ENCODE results near the gene TCF12.

Gene TCF12

DNA sequence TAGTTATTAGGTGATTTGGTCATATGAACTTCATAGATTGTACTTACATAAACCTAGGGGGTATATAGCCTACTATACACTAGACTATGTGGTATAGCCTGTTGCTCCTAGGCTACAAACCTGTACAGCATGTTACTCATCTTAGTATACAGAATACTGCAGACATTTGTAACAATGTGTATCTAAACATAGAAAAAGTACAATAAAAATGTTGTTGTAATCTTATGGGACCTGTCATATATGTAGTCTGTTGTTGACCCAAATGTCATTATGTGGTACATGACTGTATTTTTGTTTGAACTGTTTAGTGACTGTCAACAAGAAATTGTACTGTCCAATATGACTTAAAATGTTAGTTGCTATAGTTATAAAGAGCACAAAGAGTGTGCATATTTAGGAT lies 69.8 kb downstream of the TCF12 start:
- CTCF ChIA-PET, result no interaction called here
- DNase-seq (ENCODE audit: low read depth, low spot score), result no peak

DNA sequence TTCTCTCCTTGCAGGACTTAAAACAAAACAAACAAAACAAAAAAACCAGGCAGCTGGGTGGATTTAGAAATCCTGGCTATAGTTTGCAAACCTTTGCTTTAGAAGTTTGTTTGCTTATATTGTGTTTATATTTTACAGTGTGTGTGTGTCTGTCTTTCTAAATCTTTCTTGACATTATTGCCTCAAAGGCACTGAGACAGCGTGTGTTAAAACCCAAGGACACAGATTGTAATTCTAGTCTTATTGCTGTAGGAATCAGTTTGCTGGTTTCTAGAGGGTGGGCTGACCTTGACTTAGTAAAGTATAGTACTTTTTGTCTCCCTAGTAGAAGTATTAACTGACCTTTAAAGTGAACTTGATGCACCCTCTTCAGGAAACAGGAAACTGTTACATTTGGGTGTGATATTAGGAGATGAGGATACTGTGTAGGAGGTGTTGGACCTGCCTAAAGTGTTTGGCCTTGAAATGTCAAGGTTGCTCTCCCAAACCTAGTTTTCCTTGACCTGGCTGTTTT lies 71.0 kb downstream of the TCF12 start:
- POLR2A ChIA-PET, result interaction anchor here (1.1 kb wide), 1 partner anchor 25 kb away, joined by 3 read pairs; no protein-coding TSS in a partner anchor
- TF ChIP-seq, protein P1, sequence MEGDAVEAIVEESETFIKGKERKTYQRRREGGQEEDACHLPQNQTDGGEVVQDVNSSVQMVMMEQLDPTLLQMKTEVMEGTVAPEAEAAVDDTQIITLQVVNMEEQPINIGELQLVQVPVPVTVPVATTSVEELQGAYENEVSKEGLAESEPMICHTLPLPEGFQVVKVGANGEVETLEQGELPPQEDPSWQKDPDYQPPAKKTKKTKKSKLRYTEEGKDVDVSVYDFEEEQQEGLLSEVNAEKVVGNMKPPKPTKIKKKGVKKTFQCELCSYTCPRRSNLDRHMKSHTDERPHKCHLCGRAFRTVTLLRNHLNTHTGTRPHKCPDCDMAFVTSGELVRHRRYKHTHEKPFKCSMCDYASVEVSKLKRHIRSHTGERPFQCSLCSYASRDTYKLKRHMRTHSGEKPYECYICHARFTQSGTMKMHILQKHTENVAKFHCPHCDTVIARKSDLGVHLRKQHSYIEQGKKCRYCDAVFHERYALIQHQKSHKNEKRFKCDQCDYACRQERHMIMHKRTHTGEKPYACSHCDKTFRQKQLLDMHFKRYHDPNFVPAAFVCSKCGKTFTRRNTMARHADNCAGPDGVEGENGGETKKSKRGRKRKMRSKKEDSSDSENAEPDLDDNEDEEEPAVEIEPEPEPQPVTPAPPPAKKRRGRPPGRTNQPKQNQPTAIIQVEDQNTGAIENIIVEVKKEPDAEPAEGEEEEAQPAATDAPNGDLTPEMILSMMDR (IDR thresholded peaks at IDR 0.05; ENCODE audit: insufficient read depth, low read length, missing control alignments), result no peak
- CTCF ChIA-PET, result no interaction called here
- H3K4me3 ChIP-seq (ENCODE audit: low read depth, low read length), result no peak overlapping the region
- no peak for DNase-seq (ENCODE audit: low read depth, low spot score)

More for the DNA sequence above, 69.8 kb downstream of the TCF12 start:
- TF ChIP-seq, protein P1 (IDR thresholded peaks at IDR 0.05; ENCODE audit: insufficient read depth, low read length, missing control alignments), result no peak
- no peak overlapping the region for H3K4me3 ChIP-seq (ENCODE audit: low read depth, low read length)
- POLR2A ChIA-PET, result interaction anchor here (1.1 kb wide), 1 partner anchor 24 kb away, joined by 3 read pairs; no protein-coding TSS in a partner anchor

DNA sequence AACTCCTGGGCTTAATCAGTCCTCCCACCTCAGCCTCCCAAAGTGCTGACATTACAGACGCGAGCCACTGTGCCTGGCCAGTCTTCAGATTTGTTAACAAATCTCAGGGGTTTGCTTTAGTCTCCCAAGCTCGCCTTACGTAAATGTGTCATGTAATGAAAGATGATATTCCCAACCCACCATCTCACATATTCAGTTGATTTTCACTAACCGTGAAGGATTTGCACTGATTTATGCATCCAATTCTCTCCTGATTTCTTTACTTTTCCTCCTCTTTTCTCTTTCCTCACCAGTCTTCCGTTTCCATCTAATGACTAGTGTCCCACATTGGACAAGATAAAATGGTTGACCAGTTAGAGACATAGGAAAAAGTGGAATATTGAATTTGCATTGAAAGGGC lies 72.6 kb downstream of the TCF12 start:
- CTCF ChIA-PET, result interaction anchor here (1.5 kb wide), 1 partner anchor 501 kb away, joined by 3 read pairs; no protein-coding TSS in a partner anchor
- no peak overlapping the region for H3K4me3 ChIP-seq (ENCODE audit: low read depth, low read length)
- TF ChIP-seq, protein P1 (IDR thresholded peaks at IDR 0.05; ENCODE audit: insufficient read depth, low read length, missing control alignments), result no peak
- POLR2A ChIA-PET, result no interaction called here
- DNase-seq (ENCODE audit: low read depth, low spot score), result no peak

DNA sequence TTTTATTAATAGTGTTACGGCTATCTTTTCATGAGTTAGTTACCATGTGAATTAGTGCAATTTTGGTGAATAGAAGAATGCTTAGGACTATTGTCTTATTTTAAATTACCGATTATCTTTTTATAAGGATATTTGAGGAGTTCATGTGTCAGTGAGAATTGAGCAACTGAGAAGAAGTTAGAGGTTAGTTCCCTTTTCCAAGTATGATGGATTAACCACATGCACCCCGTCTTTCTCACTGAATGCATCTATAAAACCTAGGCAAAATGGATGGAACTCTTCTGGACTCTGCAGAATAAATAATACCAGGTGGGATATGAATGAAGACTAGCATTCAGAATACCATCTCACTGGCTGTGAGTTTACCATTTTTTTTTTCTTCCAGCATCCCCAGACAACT lies 74.3 kb downstream of the TCF12 start:
- TF ChIP-seq, protein P1 (IDR thresholded peaks at IDR 0.05; ENCODE audit: insufficient read depth, low read length, missing control alignments), result no peak
- no peak overlapping the region for H3K4me3 ChIP-seq (ENCODE audit: low read depth, low read length)
- DNase-seq (ENCODE audit: low read depth, low spot score), result no peak
- ChIA-PET POLR2A (interaction anchor here (1.2 kb wide), 1 partner anchor 75 kb away, joined by 3 read pairs; no protein-coding TSS in a partner anchor), CTCF (interaction anchor here (1.2 kb wide), 1 partner anchor 314 kb away, joined by 4 read pairs; no protein-coding TSS in a partner anchor)

DNA sequence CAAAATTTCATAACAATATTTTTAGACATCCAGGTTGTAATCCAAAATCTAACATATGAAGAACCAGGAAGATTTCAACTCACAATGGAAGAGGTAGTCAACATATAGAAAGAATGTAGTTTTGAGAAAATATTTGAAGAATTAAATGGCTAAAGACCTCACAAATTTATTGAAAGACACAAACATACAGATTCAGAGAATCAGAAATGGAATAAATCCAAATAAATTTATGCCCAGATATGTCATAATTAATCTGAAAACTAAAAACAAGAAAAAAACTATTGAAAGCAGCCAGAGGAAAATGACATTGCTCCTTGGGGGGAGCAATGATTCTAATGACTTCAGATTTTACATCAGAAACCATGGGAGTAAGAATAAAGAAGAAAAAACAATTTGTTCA lies 75.8 kb downstream of the TCF12 start:
- no peak overlapping the region for H3K4me3 ChIP-seq (ENCODE audit: low read depth, low read length)
- ChIA-PET POLR2A (no interaction called here), CTCF (no interaction called here)
- TF ChIP-seq, protein P1 (IDR thresholded peaks at IDR 0.05; ENCODE audit: insufficient read depth, low read length, missing control alignments), result no peak
- DNase-seq (ENCODE audit: low read depth, low spot score), result no peak

DNA sequence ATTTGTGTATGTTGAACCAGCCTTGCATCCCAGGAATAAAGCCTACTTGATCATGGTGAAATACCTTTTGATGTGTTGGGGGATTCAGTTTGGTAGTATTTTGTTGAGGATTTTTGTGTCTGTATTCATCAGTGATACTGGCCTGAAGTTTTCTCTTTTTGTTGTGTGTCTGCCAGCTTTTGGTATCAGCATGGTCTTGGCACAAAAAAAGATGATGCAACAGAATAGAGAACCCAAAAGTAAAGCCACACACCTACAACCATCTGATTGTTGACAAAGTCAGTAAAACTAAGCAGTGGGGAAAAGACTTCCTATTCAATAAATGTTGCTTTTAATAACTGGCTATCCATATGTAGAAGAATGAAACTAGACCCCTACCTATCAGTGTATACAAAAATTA lies 77.6 kb downstream of the TCF12 start:
- TF ChIP-seq, protein P1 (IDR thresholded peaks at IDR 0.05; ENCODE audit: insufficient read depth, low read length, missing control alignments), result no peak
- ChIA-PET POLR2A (no interaction called here), CTCF (interaction anchor here (1.0 kb wide), 1 partner anchor 9 kb away, joined by 4 read pairs; no protein-coding TSS in a partner anchor)
- H3K4me3 ChIP-seq (ENCODE audit: low read depth, low read length), result no peak overlapping the region
- DNase-seq (ENCODE audit: low read depth, low spot score), result no peak
